ENCODE measurements around the gene KPNA3.
"Not testable (repeated sequence)": the region's sequence is repeated elsewhere in the genome, so short reads cannot be mapped to it uniquely, and the experiment has no call there.

KPNA3 gene, protein sequence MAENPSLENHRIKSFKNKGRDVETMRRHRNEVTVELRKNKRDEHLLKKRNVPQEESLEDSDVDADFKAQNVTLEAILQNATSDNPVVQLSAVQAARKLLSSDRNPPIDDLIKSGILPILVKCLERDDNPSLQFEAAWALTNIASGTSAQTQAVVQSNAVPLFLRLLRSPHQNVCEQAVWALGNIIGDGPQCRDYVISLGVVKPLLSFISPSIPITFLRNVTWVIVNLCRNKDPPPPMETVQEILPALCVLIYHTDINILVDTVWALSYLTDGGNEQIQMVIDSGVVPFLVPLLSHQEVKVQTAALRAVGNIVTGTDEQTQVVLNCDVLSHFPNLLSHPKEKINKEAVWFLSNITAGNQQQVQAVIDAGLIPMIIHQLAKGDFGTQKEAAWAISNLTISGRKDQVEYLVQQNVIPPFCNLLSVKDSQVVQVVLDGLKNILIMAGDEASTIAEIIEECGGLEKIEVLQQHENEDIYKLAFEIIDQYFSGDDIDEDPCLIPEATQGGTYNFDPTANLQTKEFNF

DNA sequence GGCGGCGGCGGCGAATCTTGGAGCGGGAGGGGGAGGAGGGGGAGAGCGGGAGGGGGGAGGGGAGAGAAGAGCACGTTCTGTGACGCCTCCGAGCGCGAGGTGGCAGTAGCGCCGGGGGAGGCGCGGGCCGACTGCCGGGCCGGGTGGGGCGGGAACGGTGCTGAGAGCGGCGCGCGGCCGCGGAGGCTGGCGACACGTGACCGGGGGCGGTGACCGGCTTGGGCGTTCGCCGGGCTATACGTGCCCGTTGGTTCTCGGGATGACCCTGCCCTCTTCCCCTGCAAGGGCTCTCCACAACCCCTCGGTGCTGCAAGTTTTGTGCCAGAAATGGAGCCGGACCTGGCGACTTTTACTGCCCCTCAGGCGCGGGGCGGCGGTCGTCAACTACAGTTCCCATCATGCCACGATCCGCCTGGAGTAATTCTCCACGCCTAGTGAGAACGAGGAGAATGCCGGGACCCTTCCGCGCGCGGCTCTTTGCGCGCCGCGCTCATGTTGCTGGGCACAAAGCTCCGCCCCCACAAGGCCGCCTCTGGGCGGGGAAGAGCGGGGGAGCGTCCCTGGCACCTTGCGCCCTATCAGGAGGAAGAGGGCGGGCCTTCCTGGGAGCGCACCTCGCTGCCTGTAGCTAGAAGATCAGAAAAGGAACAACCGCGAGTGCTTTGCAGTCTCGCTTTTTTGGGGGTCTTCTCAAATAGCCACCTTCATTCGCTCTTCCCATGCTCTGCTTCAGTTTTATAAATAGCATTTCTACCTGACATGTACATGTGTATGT, at the start of gene KPNA3:
TSS of gene KPNA3 (minus strand) at position 133 of the 775 bp plus-strand sequence. CDS start 176 bp downstream, outside the sequence.
- peak; percentile 95 for DNase-seq (ENCODE audit: low spot score)

- no peak for DNase-seq (ENCODE audit: low spot score)
These were observed 49.5 kb upstream of the KPNA3 start for GRCh38 chr13:49841964-49842363.

GRCh38 chr13:49840675-49841074, 48.2 kb upstream of the KPNA3 start:
- no peak for DNase-seq (ENCODE audit: low spot score)

GRCh38 chr13:49840266-49840665, 47.8 kb upstream of the KPNA3 start:
- no peak for DNase-seq (ENCODE audit: low spot score)

- DNase-seq (ENCODE audit: low spot score): no peak
These were observed 46.5 kb upstream of the KPNA3 start for GRCh38 chr13:49838989-49839388.

DNA sequence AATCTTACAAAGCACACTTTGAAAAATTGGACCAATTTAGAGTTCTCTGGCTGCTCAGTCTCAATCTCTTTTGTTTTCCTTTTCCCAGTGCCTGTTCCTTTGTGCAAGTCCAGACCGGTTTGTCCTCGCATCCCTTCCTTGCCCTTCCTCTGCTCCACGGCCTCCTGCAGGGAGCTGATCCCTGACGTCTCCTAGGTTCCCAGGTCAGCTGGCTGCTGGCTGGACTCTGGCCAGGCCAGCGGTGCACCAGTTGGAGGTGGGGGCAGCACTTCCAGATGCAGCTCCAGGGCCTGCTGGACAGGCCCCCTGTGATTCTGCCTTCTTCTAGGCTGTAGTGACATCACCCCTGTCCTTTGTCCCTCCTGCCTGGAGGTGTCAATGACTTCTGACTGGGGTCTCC, 44.0 kb upstream of the KPNA3 start:
- DNase-seq (ENCODE audit: low spot score): peak; percentile 70

- DNase-seq (ENCODE audit: low spot score): no peak
These were observed 40.9 kb upstream of the KPNA3 start for GRCh38 chr13:49833402-49833801.

- no peak for DNase-seq (ENCODE audit: low spot score)
These were observed 39.0 kb upstream of the KPNA3 start for GRCh38 chr13:49831455-49831854.

- no peak for DNase-seq (ENCODE audit: low spot score)
These were observed 38.2 kb upstream of the KPNA3 start for GRCh38 chr13:49830721-49831120.

- no peak for DNase-seq (ENCODE audit: low spot score)
These were observed 37.2 kb upstream of the KPNA3 start for GRCh38 chr13:49829715-49830114.

- DNase-seq (ENCODE audit: low spot score): no peak
These were observed 36.0 kb upstream of the KPNA3 start for GRCh38 chr13:49828453-49828852.

DNA sequence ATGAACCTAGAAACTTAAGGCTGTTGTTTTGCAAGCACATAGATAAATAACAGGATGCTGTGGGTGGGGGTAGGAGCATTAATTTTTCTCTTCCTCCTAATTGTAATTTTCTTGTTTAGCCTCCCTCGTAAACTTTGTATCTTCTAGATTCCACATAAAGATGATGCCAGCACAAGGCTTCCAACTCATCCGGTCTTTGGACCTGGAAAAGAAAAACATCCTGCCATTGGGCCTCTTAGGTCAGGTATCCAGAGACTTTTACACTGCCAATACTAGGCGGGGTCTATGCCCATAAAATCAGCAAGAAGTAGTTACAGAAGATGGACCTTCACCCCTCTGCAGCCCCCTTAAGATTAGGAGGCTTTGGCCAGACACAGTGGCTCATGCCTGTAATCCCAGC, 35.4 kb upstream of the KPNA3 start:
- no peak for DNase-seq (ENCODE audit: low spot score)

DNA sequence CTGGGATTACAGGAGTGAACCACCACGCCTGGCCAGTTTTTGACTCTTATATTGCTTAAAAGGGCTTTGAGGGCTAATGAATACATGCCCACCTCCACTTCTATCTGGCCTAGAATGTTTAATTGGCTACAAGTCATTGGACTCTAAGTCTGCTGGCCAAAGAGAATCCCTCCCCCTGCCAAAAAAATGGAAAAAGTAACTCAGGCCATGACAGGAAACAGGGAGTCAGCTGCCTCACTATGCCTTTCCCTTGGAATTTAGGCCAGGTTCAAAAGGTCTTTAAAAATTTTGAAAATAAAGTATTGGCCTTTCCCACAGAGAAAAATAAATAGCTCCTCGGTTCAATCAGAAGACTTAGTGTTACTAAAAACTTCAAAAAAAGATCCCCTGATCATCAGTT, 34.9 kb upstream of the KPNA3 start:
- no peak for DNase-seq (ENCODE audit: low spot score)

DNA sequence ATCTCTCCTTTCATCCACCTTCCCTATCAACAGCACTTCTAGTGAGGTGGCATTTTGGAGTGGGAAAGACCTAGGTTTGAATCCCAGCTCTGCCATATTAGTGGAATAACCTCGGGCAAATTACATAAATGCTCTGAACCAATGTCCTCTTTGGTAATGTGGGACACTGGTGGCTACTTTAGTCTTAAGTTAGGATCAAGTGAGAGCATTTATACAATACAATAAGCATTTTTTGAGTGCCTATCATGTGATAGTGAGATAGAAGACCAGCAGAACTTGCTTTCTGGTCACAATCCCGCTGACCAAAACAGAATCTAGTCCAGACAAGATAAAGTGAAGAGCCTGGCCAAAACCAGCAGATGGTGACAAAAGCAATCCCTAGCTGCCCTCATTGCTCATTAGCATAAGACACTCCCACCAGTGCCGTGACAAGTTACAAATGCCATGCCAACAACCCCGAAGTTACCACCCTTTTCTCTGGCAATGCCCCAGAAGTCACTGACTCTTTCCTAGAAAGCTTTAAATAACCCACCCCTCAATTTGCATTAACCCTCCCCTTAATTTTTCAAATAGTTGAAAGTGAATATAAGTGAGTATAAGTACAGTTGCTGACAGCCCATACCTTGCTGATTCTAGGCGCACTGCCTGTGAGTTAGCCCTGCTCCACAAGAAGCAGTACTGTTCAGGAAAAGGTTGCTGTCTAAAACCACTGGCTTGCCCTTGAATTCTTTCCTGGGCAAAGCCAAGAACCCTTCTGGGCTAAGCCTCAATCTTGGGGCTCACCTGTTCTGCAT, 28.9 kb upstream of the KPNA3 start:
- DNase-seq (ENCODE audit: low spot score): no peak

GRCh38 chr13:49820591-49821215, 28.2 kb upstream of the KPNA3 start:
- no peak for DNase-seq (ENCODE audit: low spot score)

GRCh38 chr13:49816047-49816446, 23.6 kb upstream of the KPNA3 start:
- DNase-seq (ENCODE audit: low spot score): not testable (repeated sequence)

- no peak for DNase-seq (ENCODE audit: low spot score)
These were observed 22.2 kb upstream of the KPNA3 start for GRCh38 chr13:49814551-49815270.

GRCh38 chr13:49812812-49813211, 20.3 kb upstream of the KPNA3 start:
- no peak for DNase-seq (ENCODE audit: low spot score)

DNA sequence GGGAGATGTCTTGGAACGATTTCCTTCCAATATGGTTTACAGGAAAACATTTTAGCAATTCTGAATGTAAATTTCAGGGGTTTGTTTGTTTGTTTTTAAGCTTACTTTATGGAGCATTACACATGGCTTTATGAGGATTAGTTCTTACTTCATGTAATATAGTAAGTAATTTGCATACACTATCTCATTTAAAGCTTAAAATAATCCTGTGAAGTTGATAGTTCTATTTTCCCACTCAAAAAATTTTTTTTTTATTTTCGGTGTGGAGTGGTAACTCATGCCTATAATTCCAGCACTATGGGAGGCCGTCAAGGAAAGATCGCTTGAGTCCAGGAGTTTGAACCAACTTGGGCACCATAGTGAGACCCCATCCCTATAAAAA, 19.0 kb upstream of the KPNA3 start:
- DNase-seq (ENCODE audit: low spot score): no peak

DNA sequence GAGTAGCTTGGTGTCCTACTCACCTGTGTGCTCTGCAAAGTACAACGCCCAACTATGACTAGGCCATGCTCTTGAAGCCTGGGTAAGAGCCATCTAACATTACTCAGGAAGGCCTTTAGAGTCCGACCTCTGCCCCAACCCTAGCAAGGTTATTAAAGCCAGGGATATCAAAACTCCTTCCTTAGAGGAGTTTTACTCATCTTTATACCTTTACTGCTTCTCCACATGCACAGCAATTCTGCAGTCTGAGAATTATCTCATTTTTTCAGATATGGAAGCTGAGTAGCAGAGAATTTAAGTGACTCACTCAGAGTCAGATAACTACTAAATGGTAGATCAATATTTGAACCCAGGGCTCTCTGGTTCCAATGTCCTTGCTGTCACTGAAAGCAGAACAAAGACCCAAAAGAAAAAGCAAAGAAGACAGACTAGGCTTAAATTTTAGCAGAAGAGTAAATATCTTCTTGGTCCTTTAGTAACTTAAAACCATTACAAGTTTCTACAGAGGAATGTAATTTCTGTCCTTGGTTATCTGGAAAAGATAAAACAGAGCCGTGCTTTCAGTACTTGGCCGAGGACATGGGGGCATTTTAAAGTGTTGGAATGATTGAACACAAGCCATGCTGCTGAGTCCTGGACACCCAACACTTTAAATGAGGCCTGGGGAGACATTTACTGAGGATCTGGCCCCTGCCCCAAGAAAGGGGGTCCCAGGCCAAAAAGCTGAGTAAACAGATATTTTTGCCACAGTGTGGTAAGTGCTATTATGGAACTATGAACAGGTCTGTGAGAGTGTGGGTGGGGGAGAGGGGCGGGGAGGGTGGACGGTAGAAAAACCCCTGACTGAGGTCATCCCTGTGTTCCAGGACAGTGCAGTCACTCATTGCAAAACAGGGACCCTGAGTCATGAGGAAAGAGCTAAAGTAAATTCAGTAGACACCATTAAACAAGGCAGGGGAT, 18.4 kb upstream of the KPNA3 start:
- no peak for DNase-seq (ENCODE audit: low spot score)
